ENCODE data around the gene SPATC1L. TPM values are rescaled to one million over a fixed set of nuclear protein-coding genes. Genes with fewer than 3 reads are reported as not detected.

Gene SPATC1L
- total RNA-seq, 1 donor from 2014 or later, result 5.2 TPM

GRCh38 chr21:46131838-46132651 is 52.2 kb downstream of the SPATC1L start:
- no peak for TF ChIP-seq CTCF (IDR thresholded peaks at IDR 0.05)
- TF ChIP-seq POLR2AphosphoS5 (IDR thresholded peaks at IDR 0.05; ENCODE audit: insufficient read depth in 1 of 2, low read depth in 1 of 2), result peak in 1 of 2 donors; percentile 49
- no peak for TF ChIP-seq POLR2A (IDR thresholded peaks at IDR 0.05)
- Histone ChIP-seq H3K36me3 (peaks cover 0 to 9% of the 10 kb centered on the region in 2 donors), H3K9me3 (no peaks in the 10 kb centered on the region), H3K27ac (no peak overlapping the region), H3K4me1 (no peaks in the 10 kb centered on the region), H3K4me3 (no peak overlapping the region), H3K27me3 (no peaks in the 10 kb centered on the region)
- intact Hi-C loops (cut with DNase I), result no loop called here
- no peak for DNase-seq (ENCODE audit: extremely low spot score in 2 of 2)

GRCh38 chr21:46131588-46131837 is 52.7 kb downstream of the SPATC1L start:
- Histone ChIP-seq H3K4me3 (no peak overlapping the region), H3K27me3 (no peaks in the 10 kb centered on the region), H3K9me3 (no peaks in the 10 kb centered on the region), H3K27ac (no peak overlapping the region), H3K36me3 (peaks cover 0 to 14% of the 10 kb centered on the region in 2 donors), H3K4me1 (no peaks in the 10 kb centered on the region)
- no peak for TF ChIP-seq POLR2AphosphoS5 (IDR thresholded peaks at IDR 0.05; ENCODE audit: insufficient read depth in 1 of 2, low read depth in 1 of 2)
- no peak for TF ChIP-seq POLR2A (IDR thresholded peaks at IDR 0.05)
- TF ChIP-seq CTCF (IDR thresholded peaks at IDR 0.05), result no peak
- no peak for DNase-seq (ENCODE audit: extremely low spot score in 2 of 2)
- intact Hi-C loops (cut with DNase I), result no loop called here

- H3K36me3 ChIP-seq, result peaks cover 0 to 19% of the 10 kb centered on the region in 2 donors
- no peak for TF ChIP-seq POLR2A (IDR thresholded peaks at IDR 0.05)
- TF ChIP-seq CTCF (IDR thresholded peaks at IDR 0.05), result no peak
- TF ChIP-seq POLR2AphosphoS5 (IDR thresholded peaks at IDR 0.05; ENCODE audit: insufficient read depth in 1 of 2, low read depth in 1 of 2), result peak in 1 of 2 donors; percentile 10
- DNase-seq (ENCODE audit: extremely low spot score in 2 of 2), result no peak
- no peaks in the 10 kb centered on the region for H3K9me3 ChIP-seq
- no peak overlapping the region for H3K27ac ChIP-seq
- intact Hi-C loops (cut with DNase I), result no loop called here
- no peaks in the 10 kb centered on the region for H3K27me3 ChIP-seq
- no peak overlapping the region for H3K4me3 ChIP-seq
- H3K4me1 ChIP-seq, result no peaks in the 10 kb centered on the region
Measured at GRCh38 chr21:46130831-46131587, 53.2 kb downstream of the SPATC1L start.

- H3K36me3 ChIP-seq, result peaks cover 0 to 29% of the 10 kb centered on the region in 2 donors
- TF ChIP-seq POLR2A (IDR thresholded peaks at IDR 0.05) (no peak), CTCF (IDR thresholded peaks at IDR 0.05) (no peak), POLR2AphosphoS5 (IDR thresholded peaks at IDR 0.05; ENCODE audit: insufficient read depth in 1 of 2, low read depth in 1 of 2) (no peak)
Measured at GRCh38 chr21:46129846-46130651, 54.2 kb downstream of the SPATC1L start.

More at GRCh38 chr21:46129846-46130651, 54.2 kb downstream of the SPATC1L start:
- Histone ChIP-seq H3K27ac (no peak overlapping the region), H3K9me3 (no peaks in the 10 kb centered on the region), H3K4me1 (no peaks in the 10 kb centered on the region), H3K27me3 (no peaks in the 10 kb centered on the region), H3K4me3 (no peak overlapping the region)
- intact Hi-C loops (cut with DNase I), result no loop called here
- no peak for DNase-seq (ENCODE audit: extremely low spot score in 2 of 2)
